ENCODE results near the gene INF2. TPM values are rescaled to one million over a fixed set of nuclear protein-coding genes. Genes with fewer than 3 reads are reported as not detected.

The INF2 gene
- total RNA-seq, 1 donor from 2014 or later: 25.5 TPM

DNA sequence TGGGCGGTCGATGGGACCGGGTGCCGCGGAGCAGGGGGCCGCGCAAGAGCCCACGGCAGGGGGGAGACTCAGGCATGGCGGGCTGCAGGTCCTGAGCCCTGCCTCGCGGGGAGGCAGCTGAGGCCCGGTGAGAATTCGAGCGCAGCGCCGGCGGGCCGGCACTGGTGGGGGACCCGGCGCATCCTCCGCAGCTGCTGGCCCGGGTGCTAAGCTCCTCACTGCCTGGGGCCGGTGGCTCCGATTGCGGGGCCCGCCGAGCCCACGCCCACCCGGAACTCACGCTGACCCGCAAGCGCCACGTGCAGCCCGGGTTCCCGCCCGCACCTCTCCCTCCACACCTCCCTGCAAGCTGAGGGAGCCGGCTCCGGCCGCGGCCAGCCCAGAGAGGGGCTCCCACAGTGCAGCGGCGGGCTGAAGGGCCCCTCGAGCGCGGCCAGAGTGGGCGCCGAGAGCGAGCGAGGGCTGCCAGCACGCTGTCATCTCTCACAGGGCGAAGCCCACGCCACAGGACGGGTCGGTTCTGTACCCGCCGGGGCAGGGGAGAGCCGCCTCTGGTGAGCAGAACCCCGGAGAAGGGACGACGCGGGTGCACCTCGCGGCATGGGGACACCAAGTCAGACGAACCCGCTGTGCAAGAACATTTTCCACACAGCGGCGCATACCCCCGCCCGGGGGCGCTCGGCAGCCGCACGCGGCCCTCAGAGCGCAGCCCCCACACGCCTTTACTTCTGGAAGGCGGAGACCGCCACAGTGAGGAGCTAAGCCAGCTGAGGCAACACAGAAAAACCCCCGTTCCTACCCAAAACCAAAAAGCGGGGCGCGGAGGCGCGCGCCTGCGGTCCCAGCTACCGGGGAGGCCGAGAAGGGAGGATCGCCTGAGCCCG lies 62.4 kb downstream of the INF2 start:
- DNase-seq (ENCODE audit: low spot score): no peak

- DNase-seq (ENCODE audit: low spot score): no peak
Observed at GRCh38 chr14:104752423-104752734, 63.0 kb downstream of the INF2 start.

DNA sequence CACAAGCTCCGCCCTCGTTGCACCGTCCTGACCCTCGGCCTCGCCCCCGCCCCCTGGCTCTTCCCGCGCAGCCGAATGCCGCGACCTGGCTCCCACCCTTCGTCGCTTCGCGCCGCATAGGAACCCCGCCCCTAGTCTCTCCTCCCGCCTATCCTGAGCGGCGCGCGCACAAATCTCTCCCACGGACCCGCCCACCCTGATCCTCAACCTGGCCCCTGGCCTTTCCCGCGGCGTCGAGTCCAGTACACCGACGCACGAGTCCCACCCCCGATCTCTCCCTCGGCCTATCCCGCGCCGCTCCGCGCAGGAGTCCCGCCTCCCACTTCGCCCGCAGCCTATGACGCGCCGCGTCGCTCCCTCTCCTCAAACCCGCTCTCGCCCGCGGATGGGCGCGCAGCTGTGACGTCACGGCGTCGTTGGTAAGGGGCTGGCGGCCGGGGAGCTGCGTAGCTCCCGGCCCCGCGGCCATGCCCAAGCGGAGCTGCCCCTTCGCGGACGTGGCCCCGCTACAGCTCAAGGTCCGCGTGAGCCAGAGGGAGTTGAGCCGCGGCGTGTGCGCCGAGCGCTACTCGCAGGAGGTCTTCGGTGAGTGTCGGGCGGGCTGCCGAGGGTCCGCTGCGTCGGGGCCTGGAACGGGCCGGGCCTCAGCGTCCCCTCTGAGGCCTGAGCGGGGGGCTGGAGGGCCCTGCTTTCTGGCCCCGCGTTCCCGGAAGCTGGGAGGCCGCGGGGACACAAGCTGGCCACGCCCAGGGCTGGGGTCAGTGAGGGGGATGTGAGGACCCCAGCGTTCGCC lies 63.5 kb downstream of the INF2 start, which contains the start of gene SIVA1:
Gene SIVA1 (plus strand): TSS at position 413 of the 793 bp plus-strand sequence. CDS start 55 bp downstream, at position 468.
- DNase-seq (ENCODE audit: low spot score): peak; percentile 99

- DNase-seq (ENCODE audit: low spot score): no peak
Observed at GRCh38 chr14:104753528-104754212, 64.3 kb downstream of the INF2 start.

- DNase-seq (ENCODE audit: low spot score): no peak
Observed at GRCh38 chr14:104754213-104754851, 64.9 kb downstream of the INF2 start.

DNA sequence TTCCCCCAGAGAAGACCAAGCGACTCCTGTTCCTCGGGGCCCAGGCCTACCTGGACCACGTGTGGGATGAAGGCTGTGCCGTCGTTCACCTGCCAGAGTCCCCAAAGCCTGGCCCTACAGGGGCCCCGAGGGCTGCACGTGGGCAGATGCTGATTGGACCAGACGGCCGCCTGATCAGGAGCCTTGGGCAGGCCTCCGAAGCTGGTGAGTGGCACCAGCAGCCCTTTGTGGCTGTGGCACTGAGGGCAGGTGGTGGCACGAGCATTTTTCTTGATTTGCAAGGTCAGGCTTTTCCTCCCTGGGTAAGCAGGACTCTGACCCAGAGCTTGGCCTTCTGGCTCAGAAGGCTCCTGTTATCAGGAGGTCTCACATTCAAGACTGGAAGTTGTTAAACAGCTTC lies 66.2 kb downstream of the INF2 start:
- no peak for DNase-seq (ENCODE audit: low spot score)

DNA sequence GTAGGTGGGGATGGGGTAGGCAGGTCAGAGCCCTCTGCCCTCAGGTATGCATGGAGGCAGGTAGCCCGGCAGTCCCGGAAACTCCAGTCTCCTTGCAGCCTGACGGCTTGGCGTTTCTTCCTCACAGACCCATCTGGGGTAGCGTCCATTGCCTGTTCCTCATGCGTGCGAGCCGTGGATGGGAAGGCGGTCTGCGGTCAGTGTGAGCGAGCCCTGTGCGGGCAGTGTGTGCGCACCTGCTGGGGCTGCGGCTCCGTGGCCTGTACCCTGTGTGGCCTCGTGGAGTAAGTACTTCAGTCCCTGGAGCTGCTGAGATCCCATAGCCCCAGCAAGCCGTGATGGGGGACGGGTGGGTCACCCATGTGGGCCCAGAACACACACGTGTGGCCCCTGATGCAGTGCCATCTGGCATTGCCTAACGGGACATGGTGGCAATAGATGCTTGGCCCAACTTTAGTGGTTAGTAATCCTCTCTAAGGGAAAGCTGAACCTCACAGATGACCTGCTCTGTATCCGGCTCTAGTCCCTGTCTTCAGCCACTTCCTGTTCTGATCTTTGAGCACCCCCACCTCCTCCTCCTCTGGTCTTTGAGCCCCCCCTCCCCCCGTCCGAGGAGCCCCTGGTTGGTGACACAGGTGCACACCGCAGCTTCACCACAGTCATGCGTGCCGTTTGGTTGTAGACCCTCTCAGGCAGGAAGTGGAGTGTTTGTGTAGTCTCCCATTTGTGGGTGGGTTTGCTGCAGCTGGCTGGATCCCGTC lies 67.2 kb downstream of the INF2 start:
- DNase-seq (ENCODE audit: low spot score): no peak

DNA sequence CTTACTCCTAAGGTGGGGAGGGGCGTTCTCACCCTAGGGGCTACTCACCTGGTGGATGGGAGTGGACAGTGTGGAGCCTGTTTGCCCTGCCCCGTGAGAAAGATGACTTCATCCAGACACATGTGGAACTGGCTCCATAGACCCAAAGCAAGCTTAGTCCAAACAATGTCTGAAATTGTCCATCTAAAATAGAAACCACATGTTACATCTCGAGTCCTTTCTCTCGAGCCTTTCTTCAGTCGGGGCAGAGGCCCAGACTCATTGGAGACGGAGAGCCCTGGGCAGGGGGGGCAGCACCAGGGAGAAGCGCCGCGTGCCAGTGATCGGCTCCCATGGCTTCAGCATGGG lies 67.8 kb downstream of the INF2 start:
- no peak for DNase-seq (ENCODE audit: low spot score)

DNA sequence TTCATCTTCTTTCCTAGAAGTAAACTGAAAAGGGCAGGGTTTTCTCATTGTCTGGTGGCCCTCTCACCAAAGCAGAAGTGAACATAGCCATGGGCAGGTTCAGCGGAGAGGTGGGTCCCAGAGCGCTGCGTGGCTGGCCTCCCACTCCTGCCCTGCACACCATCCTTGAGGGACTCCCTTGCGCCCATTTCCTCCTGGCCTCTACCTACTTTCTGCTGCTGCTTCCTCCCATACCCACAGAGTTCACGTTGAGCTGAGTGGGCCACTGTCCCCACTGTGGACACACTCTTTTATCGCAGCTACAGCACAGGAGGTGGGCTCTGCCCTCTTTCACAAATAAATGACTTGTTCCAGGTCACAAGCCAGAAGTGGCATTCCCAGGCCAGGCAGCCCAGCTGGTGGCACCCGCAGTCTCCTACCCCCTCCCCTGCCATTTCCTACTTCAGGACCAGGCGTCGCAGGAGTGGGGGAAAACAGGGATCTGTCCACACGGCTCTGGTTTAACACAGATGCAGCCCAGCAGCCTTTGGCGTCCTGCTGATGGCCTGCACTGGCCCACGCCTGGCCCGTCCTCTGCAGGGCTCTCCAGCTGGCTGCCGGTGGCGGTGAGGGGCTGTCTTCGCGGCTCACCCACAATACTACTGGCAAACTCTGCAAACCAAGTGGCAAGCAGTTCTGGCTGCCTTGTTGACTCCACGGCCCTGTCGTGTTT lies 68.4 kb downstream of the INF2 start:
- DNase-seq (ENCODE audit: low spot score): no peak

GRCh38 chr14:104758981-104759969 lies 69.9 kb downstream of the INF2 start:
- DNase-seq (ENCODE audit: low spot score): no peak

GRCh38 chr14:104765517-104765916 lies 76.1 kb downstream of the INF2 start:
- DNase-seq (ENCODE audit: low spot score): no peak

- DNase-seq (ENCODE audit: low spot score): no peak
Observed at GRCh38 chr14:104766256-104766862, 76.9 kb downstream of the INF2 start.

DNA sequence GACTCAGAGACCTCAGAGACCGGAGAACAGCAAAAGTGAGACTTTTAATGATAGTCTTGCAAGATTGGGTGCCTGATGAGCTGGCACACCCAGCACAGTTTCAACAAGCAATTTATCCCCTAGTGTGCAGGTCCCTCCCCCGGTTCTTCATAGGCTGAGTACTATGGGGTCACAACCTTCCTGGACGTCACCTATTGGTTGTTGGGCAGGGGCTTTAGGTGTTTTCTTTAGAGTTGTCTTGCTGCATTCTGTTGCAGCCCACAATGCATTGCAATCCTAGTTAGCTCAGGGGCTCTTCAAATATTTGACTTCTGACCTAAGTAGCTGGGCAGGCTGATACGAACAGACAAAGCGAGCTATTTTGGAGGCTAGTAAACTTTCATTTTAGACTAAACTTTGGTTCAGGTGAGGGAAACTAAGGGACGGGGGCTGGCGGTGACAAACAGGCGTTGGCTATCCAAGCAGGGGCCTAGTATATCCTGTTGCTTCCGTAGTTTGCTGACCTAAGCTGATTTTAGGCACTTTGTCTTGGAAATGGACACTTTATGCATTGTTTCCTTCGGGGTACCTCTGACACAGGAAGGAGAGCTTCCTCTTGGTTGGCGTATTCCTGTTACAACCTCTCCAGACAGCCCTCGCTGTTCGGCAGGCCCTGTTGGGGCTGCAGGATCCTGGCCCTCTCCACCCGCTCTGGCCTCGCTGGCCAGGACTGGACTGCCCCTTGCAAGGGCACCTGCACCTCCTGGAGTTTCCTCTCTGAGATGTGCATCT lies 77.6 kb downstream of the INF2 start:
- no peak for DNase-seq (ENCODE audit: low spot score)

DNA sequence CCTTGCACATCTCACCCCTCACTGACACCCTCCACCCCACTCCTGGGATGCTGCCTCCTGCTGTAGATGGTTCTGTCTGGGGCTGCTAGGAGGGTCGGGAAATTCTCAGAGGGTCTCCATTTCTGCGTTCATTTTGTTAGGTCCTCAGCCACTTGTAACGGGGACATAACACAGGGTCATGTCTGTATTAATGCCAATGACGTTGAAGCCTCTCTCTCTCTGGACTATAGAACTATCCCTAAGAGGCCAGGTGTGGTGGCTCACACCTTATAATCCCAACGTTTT lies 78.2 kb downstream of the INF2 start:
- DNase-seq (ENCODE audit: low spot score): no peak

GRCh38 chr14:104768437-104769323 lies 79.3 kb downstream of the INF2 start:
- DNase-seq (ENCODE audit: low spot score): peak; percentile 87

DNA sequence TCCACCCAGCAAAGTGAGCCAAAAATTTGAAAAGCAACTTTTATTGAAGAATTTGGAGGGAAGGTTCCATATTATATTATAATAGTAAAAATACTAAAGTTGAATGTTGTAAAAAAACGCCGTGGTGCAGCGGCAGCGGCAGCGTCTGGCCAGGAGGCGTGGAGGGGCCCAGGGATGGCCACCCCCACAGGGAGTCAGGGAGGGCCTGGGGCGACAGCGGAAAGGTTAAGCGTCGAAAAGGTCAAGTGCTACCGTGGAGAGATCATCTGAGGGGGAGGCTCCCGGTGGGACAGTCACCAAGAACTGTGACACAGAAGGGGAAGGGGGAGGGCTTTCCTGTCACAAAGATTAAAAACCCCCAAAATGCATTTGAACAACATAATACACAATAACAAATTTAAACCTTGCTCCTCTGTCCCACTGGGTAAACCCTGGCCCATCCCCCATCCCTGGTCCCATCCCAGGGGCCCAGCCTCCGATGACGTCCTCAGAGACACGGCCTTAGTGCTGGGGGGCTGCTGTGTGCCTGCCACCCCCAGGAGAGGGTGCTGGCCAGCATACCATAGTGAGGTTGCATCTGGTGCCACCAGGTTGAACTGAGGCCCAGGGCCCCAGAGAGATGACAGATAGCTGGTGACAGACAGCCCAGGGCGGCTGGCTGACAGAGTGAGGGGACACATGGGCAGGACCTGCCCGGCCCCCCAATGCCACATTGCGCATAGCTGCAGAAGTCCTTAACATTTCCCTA lies 80.1 kb downstream of the INF2 start:
- DNase-seq (ENCODE audit: low spot score): no peak

Measured in umbilical cord (tissue), 2 donors.